Measurements from ENCODE around the gene PIK3C2G. TPM values are rescaled to one million over a fixed set of nuclear protein-coding genes. Genes with fewer than 3 reads are reported as not detected.

The PIK3C2G gene
- total and polyA plus RNA-seq, 10 of the 15 experiments (the other 5 are each of a cell fraction or from before 2014, with no cell fraction given) = not detected

GRCh38 chr12:18644564-18644963, 383.2 kb downstream of the PIK3C2G start:
- intact Hi-C loops (cut with micrococcal nuclease; ENCODE audit: unreplicated experiment) = loop anchor here (10.0 kb wide), 1 partner anchor 210 kb away; no protein-coding TSS in a partner anchor
- SMC1A ChIA-PET (ENCODE audit: uncharacterized antibody, unreplicated experiment) = no interaction called here

More at GRCh38 chr12:18644564-18644963, 383.2 kb downstream of the PIK3C2G start:
- no peak overlapping the region for H2AFZ ChIP-seq (ENCODE audit: control insufficient read depth, low read depth, low read length)
- no peaks in the 10 kb centered on the region for H3K9me3 ChIP-seq (replicated peaks; ENCODE audit: control insufficient read depth, insufficient read depth, low read length)
- DNase-seq (ENCODE audit: low read depth, low spot score) (no peak), ATAC-seq (no peak), FAIRE-seq (no peak)
- H3K4me1 ChIP-seq (ENCODE audit: control insufficient read depth, insufficient read depth, low read length) = no peaks in the 10 kb centered on the region
- 33% methylated on average over 3 of the region's 3 CpGs for WGBS (ENCODE audit: insufficient coverage, insufficient replicate concordance, low lambda C conversion rate, missing lambda C conversion rate)
- POLR2A ChIA-PET = no interaction called here
- no peak overlapping the region for H3K9ac ChIP-seq (ENCODE audit: control insufficient read depth, insufficient read depth, low read length)
- H3K27ac ChIP-seq (ENCODE audit: control insufficient read depth, insufficient read depth) = no peak overlapping the region
- no peaks in the 10 kb centered on the region for H4K20me1 ChIP-seq (ENCODE audit: control insufficient read depth, insufficient read depth)
- no peaks in the 10 kb centered on the region for H3K79me2 ChIP-seq (ENCODE audit: control insufficient read depth, insufficient read depth, low read length)
- CTCF ChIA-PET = no interaction called here
- H3K36me3 ChIP-seq (ENCODE audit: control insufficient read depth in 2 of 2, insufficient read depth in 2 of 2, low read length in 1 of 2) = no peaks in the 10 kb centered on the region
- no peak for TF ChIP-seq TCF12 (IDR thresholded peaks at IDR 0.05; ENCODE audit: low read depth, low read length)
- no peak for TF ChIP-seq NFXL1 (IDR thresholded peaks at IDR 0.05; ENCODE audit: borderline replicate concordance)
- TF ChIP-seq SUPT20H (IDR thresholded peaks at IDR 0.05; ENCODE audit: borderline replicate concordance, control insufficient read depth, low read depth, low read length) = no peak
- no peak for TF ChIP-seq DPF2 (IDR thresholded peaks at IDR 0.05)
- no peak for TF ChIP-seq RELA (IDR thresholded peaks at IDR 0.05; ENCODE audit: borderline replicate concordance, partially characterized antibody)
- TF ChIP-seq RFX5 (IDR thresholded peaks at IDR 0.05; ENCODE audit: low read depth, low read length) = no peak
- TF ChIP-seq ATF2 (IDR thresholded peaks at IDR 0.05; ENCODE audit: low read length) = no peak
- no peak for TF ChIP-seq CHD1 (IDR thresholded peaks at IDR 0.05; ENCODE audit: low read depth, low read length)
- TF ChIP-seq ZBTB33 (IDR thresholded peaks at IDR 0.05) = no peak
- TF ChIP-seq CUX1 (IDR thresholded peaks at IDR 0.05; ENCODE audit: insufficient replicate concordance, low read depth, low read length) = no peak
- no peak for TF ChIP-seq MTA3 (IDR thresholded peaks at IDR 0.05; ENCODE audit: borderline replicate concordance, low read length)
- no peak for TF ChIP-seq ZBED1 (IDR thresholded peaks at IDR 0.05; ENCODE audit: borderline replicate concordance)
- in situ Hi-C loops (cut with MboI) = no loop called here
- no peak overlapping the region for H3K4me2 ChIP-seq (ENCODE audit: control insufficient read depth, insufficient read depth)
- H3K4me3 ChIP-seq = no peak overlapping the region
- no TSS peak for BruUV-seq (replicated peaks)
- RAD21 ChIA-PET (ENCODE audit: unreplicated experiment) = no interaction called here
- no peaks in the 10 kb centered on the region for H3K27me3 ChIP-seq (replicated peaks in 1 of 2; ENCODE audit: control insufficient read depth in 2 of 2, insufficient read depth in 2 of 2, low read length in 1 of 2)

All from GM12878 (cell line).